NCI-H2107 (cell line): Measurements from ENCODE around the gene SLC12A4.
"Not testable (repeated sequence)": the region's sequence is repeated elsewhere in the genome, so short reads cannot be mapped to it uniquely, and the experiment has no call there.

Experiments used
- DNase-seq: peaks from one replicate; lab custom pipeline; 2025; lab: John Stamatoyannopoulos, UW

Gene SLC12A4

GRCh38 chr16:67987460-67988160 is 19.2 kb upstream of the SLC12A4 start:
- no peak for DNase-seq

GRCh38 chr16:67986949-67987348 is 18.5 kb upstream of the SLC12A4 start:
- DNase-seq: no peak

GRCh38 chr16:67982011-67982696 is 13.7 kb upstream of the SLC12A4 start:
- DNase-seq: no peak

GRCh38 chr16:67979955-67980678 is 11.7 kb upstream of the SLC12A4 start, which contains the start of gene DPEP3:
DPEP3 (minus strand) TSS chr16:67980499; CDS start chr16:67980380, 119 bp downstream.
- no peak for DNase-seq

GRCh38 chr16:67977469-67978227 is 9.2 kb upstream of the SLC12A4 start:
- no peak for DNase-seq

GRCh38 chr16:67977005-67977404 is 8.6 kb upstream of the SLC12A4 start:
- no peak for DNase-seq

GRCh38 chr16:67976205-67976604 is 7.8 kb upstream of the SLC12A4 start:
- DNase-seq: no peak

GRCh38 chr16:67975321-67976105 is 7.1 kb upstream of the SLC12A4 start:
- DNase-seq: no peak

GRCh38 chr16:67972285-67972684 is 3.8 kb upstream of the SLC12A4 start:
- DNase-seq: not testable (repeated sequence)

GRCh38 chr16:67971111-67971510 is 2.7 kb upstream of the SLC12A4 start:
- DNase-seq: no peak

GRCh38 chr16:67969254-67970039 is 1.0 kb upstream of the SLC12A4 start:
- no peak for DNase-seq

GRCh38 chr16:67967958-67968399 is 458 bp downstream of the SLC12A4 start:
- no peak for DNase-seq

GRCh38 chr16:67967183-67967957 is 1.1 kb downstream of the SLC12A4 start:
- DNase-seq: no peak

- no peak for DNase-seq
These were observed 1.8 kb downstream of the SLC12A4 start for GRCh38 chr16:67966549-67967182.

GRCh38 chr16:67965668-67966548 is 2.5 kb downstream of the SLC12A4 start:
- DNase-seq: no peak

- DNase-seq: no peak
These were observed 3.8 kb downstream of the SLC12A4 start for GRCh38 chr16:67964477-67965131.

GRCh38 chr16:67963662-67964321 is 4.6 kb downstream of the SLC12A4 start:
- no peak for DNase-seq
